ENCODE measurements around the gene PHACTR1. TPM values are rescaled to one million over a fixed set of nuclear protein-coding genes. Genes with fewer than 3 reads are reported as not detected.

PHACTR1 gene
- total and polyA plus RNA-seq, 12 donors, result 0.77 to 16.0 (median 3.5) TPM

DNA sequence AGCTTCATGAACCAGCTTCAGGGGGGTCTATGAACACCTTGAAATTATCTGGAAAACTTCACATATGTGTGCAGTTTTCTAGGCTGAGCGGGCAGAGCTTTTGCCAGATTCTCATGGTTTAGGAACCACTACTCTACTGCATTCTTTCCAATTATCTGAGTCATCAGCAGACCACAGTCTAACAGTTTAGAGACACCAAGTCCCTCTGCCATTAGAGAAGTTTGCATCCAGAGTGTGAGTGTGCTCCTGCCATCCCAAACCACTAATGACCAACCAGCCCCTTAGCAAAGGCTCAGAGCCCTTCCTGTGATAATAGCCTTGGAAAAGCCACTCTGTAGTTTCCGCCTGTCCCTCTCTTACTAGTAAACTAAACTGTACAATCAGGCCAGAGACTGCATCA is 96.8 kb downstream of the PHACTR1 start:
- no peak for DNase-seq
- H3K9me3 ChIP-seq (replicated peaks in 1 of 3), result no peaks in the 10 kb centered on the region
- WGBS, 4 donors, result 82 to 100% (median 90%) methylated on average over 2 of the region's 2 CpGs
- no peaks in the 10 kb centered on the region for H3K4me1 ChIP-seq (replicated peaks in 1 of 2)
- H3K36me3 ChIP-seq (replicated peaks in 1 of 2), result no peaks in the 10 kb centered on the region
- no peak overlapping the region for H3K27ac ChIP-seq
- intact Hi-C loops (cut with DNase I), result no loop called here
- H3K4me3 ChIP-seq, result no peak overlapping the region
- no peaks in the 10 kb centered on the region for H3K27me3 ChIP-seq
- TF ChIP-seq, protein P1, sequence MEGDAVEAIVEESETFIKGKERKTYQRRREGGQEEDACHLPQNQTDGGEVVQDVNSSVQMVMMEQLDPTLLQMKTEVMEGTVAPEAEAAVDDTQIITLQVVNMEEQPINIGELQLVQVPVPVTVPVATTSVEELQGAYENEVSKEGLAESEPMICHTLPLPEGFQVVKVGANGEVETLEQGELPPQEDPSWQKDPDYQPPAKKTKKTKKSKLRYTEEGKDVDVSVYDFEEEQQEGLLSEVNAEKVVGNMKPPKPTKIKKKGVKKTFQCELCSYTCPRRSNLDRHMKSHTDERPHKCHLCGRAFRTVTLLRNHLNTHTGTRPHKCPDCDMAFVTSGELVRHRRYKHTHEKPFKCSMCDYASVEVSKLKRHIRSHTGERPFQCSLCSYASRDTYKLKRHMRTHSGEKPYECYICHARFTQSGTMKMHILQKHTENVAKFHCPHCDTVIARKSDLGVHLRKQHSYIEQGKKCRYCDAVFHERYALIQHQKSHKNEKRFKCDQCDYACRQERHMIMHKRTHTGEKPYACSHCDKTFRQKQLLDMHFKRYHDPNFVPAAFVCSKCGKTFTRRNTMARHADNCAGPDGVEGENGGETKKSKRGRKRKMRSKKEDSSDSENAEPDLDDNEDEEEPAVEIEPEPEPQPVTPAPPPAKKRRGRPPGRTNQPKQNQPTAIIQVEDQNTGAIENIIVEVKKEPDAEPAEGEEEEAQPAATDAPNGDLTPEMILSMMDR (IDR thresholded peaks at IDR 0.05), result no peak

DNA sequence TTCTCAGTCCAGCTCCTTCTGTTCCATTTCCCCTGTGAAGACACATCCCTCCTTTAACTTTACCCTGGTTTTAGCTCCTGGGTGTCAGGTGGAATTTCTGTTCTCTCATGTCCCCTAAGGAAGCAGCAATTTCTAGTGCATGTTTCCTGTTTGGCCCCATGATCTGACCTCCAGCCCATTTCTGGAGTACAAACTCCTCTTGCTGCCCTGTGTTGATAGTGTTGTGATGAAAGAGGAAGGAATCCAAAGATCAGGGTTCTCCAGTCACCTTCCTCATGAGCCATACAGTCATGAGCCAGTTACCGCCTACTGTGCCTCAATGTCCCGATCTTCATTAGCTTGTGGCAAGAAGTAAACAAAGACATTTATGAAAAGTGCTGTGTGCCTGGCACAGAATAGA is 97.4 kb downstream of the PHACTR1 start:
- intact Hi-C loops (cut with DNase I), result no loop called here
- WGBS, 4 donors, result 85 to 100% (median 96%) methylated on average over 2 of the region's 2 CpGs
- no peaks in the 10 kb centered on the region for H3K36me3 ChIP-seq (replicated peaks in 1 of 2)
- no peak overlapping the region for H3K27ac ChIP-seq
- no peaks in the 10 kb centered on the region for H3K9me3 ChIP-seq (replicated peaks in 1 of 3)
- H3K27me3 ChIP-seq, result no peaks in the 10 kb centered on the region
- H3K4me1 ChIP-seq (replicated peaks in 1 of 2), result no peaks in the 10 kb centered on the region
- no peak overlapping the region for H3K4me3 ChIP-seq
- DNase-seq, result no peak
- no peak for TF ChIP-seq POLR2A (IDR thresholded peaks at IDR 0.05)
- TF ChIP-seq, protein P1 (IDR thresholded peaks at IDR 0.05), result no peak

DNA sequence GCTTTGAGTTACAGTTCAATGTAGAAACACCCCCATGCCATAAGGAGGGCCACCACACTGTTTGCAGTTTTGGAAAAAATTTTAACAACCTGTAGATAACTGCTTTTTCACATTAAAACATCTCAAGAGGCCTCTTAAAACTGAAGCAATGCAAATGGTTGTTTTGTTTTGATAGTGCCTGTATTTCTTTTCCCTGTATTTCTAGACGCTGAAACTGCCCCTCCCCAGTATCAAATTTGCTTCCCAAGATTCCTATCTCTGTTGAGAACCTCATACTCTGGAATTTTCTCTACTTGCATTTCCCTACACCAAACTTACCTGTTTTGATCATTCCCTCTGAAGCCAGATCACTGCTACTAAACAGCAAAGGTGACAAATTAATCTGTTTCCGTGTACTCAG is 98.5 kb downstream of the PHACTR1 start:
- TF ChIP-seq POLR2A (IDR thresholded peaks at IDR 0.05), result no peak
- TF ChIP-seq, protein P1 (IDR thresholded peaks at IDR 0.05), result no peak
- Histone ChIP-seq H3K9me3 (replicated peaks in 1 of 3) (no peaks in the 10 kb centered on the region), H3K27ac (no peak overlapping the region), H3K4me1 (replicated peaks in 1 of 2) (no peaks in the 10 kb centered on the region), H3K36me3 (replicated peaks in 1 of 2) (no peaks in the 10 kb centered on the region), H3K4me3 (no peak overlapping the region), H3K27me3 (no peaks in the 10 kb centered on the region)
- no peak for DNase-seq
- 44 to 66% (median 55%) methylated on average over 2 of the region's 2 CpGs for WGBS, 4 donors
- intact Hi-C loops (cut with DNase I), result no loop called here

DNA sequence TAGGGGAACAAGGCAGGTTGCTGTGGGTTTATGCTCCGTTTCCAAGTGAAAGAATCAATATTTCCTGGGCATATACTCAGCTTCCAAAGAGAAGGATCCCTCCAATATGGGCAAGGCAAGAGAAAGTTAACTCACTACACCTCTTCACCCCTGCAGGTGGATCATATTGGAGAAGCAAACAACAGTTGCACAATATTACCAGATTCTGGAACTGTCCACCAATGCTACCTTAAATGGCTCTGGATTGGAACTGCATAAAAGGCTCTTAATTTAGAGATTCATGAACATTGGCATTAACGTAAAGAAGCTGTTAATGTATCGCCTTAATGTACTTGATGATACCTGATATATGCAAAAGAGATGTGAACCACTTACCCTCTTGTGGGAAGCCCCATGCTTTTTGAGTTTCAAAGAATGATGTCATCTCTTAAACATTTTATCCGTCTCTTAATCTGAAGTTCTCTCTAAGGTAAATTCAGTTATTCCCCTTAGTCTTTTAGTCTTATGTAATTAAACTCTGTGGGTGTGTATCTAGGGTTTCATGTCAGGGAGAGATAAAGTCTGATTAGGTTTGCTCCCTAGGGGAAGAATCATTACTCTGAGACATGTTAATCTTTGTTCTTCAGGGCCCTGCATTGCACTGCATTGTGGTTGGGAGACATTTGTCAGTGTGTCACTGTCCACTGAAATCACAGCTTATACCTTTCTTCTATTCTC is 99.5 kb downstream of the PHACTR1 start:
- WGBS, 4 donors, result 66 to 80% (median 69%) methylated on average over 4 of the region's 4 CpGs
- TF ChIP-seq, protein P1 (IDR thresholded peaks at IDR 0.05), result no peak
- TF ChIP-seq POLR2A (IDR thresholded peaks at IDR 0.05), result no peak
- Histone ChIP-seq H3K4me1 (replicated peaks in 1 of 2) (no peaks in the 10 kb centered on the region), H3K27ac (no peak overlapping the region), H3K9me3 (replicated peaks in 1 of 3) (no peaks in the 10 kb centered on the region), H3K27me3 (no peaks in the 10 kb centered on the region), H3K36me3 (replicated peaks in 1 of 2) (no peaks in the 10 kb centered on the region), H3K4me3 (no peak overlapping the region)
- intact Hi-C loops (cut with DNase I), result no loop called here
- no peak for DNase-seq
